ENCODE measurements around the gene APRT.

DNA sequence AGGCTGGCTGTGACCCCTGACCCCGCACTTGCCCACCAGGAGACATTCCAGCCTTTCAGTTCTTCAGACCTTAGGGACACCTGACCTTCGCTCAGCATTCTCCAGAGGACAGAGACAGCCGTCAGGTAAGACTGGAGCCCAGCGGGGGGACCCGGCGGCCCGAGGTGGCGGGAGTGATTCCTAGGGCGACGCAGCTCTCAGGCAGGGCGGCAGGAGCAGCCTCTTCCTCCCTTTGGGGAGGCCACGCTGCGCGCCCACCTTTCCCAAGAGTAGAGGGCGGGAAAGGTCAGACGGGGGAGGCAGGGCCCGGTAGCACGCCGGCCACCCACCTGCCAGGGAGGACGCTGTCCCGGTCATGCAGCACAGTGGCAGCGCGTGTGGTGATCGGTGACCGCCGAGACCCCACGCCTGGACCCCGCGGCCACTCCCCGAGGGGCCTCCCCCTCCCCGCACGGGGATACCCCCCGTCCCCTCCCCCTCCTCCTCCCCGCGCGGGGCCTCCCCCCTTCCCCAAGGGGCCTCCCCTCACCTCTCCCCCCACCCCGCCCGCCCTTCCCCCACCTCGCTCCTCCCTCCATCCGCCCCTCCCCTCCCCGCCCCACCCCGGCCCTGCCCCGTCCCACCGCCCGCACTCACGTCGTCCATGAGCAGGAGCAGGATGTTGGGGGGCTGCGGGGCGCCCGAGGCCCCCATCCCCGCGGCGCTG, 44.5 kb upstream of the APRT start:
- TF ChIP-seq, protein P1, sequence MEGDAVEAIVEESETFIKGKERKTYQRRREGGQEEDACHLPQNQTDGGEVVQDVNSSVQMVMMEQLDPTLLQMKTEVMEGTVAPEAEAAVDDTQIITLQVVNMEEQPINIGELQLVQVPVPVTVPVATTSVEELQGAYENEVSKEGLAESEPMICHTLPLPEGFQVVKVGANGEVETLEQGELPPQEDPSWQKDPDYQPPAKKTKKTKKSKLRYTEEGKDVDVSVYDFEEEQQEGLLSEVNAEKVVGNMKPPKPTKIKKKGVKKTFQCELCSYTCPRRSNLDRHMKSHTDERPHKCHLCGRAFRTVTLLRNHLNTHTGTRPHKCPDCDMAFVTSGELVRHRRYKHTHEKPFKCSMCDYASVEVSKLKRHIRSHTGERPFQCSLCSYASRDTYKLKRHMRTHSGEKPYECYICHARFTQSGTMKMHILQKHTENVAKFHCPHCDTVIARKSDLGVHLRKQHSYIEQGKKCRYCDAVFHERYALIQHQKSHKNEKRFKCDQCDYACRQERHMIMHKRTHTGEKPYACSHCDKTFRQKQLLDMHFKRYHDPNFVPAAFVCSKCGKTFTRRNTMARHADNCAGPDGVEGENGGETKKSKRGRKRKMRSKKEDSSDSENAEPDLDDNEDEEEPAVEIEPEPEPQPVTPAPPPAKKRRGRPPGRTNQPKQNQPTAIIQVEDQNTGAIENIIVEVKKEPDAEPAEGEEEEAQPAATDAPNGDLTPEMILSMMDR (IDR thresholded peaks at IDR 0.05) = no peak
- TF ChIP-seq EP300 (IDR thresholded peaks at IDR 0.05) = no peak
- no peak for TF ChIP-seq POLR2A (IDR thresholded peaks at IDR 0.05)
- TF ChIP-seq POLR2AphosphoS5 (IDR thresholded peaks at IDR 0.05) = no peak
